ENCODE data around the gene FXYD3.

FXYD3 gene

GRCh38 chr19:35165200-35166058 is 49.8 kb downstream of the FXYD3 start:
- no peaks in the 10 kb centered on the region for H3K27me3 ChIP-seq (ENCODE audit: low read depth)
- in situ Hi-C loops (cut with MboI; ENCODE audit: low sequenced_read_pairs) = no loop called here
- H3K4me3 ChIP-seq = no peak overlapping the region
- DNase-seq (ENCODE audit: low spot score in 2 of 2) = no peak
- H3K4me1 ChIP-seq = no peaks in the 10 kb centered on the region
- H3K9me3 ChIP-seq = no peaks in the 10 kb centered on the region
- peaks cover 66% of the 10 kb centered on the region for H3K36me3 ChIP-seq (replicated peaks)

DNA sequence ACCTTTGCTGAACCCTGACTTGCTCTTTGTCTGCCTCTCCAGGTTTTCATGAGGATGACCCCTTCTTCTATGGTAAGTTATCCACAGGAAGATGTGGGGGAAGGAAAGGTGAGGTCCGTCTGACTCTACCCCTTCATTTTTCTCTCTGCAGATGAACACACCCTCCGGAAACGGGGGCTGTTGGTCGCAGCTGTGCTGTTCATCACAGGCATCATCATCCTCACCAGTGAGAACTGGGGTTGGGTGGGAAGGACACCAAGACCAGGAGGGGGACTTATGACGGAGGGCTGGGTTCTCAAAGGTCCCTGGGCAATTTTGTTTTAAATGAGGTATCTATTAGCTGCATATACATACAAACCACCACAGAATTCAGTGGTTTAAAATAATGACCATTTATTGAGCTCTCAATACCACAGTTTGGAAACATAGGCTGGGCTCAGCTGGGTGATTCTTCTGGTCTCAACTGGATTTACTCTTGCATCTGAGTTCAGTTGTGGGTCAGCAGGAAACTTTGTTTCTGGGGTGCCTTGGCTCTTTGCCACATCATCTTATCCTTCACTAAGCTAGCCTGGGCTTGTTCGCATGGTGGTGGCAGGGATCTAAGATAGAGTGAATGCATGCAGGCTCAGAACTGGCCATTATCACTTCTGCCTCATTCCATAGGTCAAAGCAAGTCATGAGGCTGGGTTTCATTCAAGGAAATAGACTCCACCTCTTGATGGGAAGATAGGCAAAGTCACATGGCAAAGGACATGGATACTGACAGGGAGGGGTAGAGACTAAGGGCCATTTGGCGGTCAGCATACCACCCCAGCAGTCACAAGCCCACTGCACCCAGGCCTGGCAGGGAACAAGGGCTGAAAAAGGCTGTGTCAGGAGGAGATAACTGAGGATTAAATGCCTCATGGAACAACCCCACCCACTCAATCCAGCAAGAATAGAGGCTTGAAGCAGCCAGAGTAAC is 50.8 kb downstream of the FXYD3 start:
- peaks cover 60% of the 10 kb centered on the region for H3K36me3 ChIP-seq (replicated peaks)
- H3K4me1 ChIP-seq = no peaks in the 10 kb centered on the region
- in situ Hi-C loops (cut with MboI; ENCODE audit: low sequenced_read_pairs) = no loop called here
- no peaks in the 10 kb centered on the region for H3K27me3 ChIP-seq (ENCODE audit: low read depth)
- H3K9me3 ChIP-seq = no peaks in the 10 kb centered on the region
- no peak for DNase-seq (ENCODE audit: low spot score in 2 of 2)
- H3K4me3 ChIP-seq = no peak overlapping the region

GRCh38 chr19:35167251-35168119 is 51.9 kb downstream of the FXYD3 start:
- no peaks in the 10 kb centered on the region for H3K27me3 ChIP-seq (ENCODE audit: low read depth)
- no peak for DNase-seq (ENCODE audit: low spot score in 2 of 2)
- in situ Hi-C loops (cut with MboI; ENCODE audit: low sequenced_read_pairs) = no loop called here
- no peak overlapping the region for H3K4me3 ChIP-seq
- no peaks in the 10 kb centered on the region for H3K9me3 ChIP-seq
- no peaks in the 10 kb centered on the region for H3K4me1 ChIP-seq
- peaks cover 53% of the 10 kb centered on the region for H3K36me3 ChIP-seq (replicated peaks)

- Histone ChIP-seq H3K4me1 (no peaks in the 10 kb centered on the region), H3K4me3 (no peak overlapping the region), H3K9me3 (no peaks in the 10 kb centered on the region), H3K36me3 (replicated peaks) (peaks cover 47% of the 10 kb centered on the region), H3K27me3 (ENCODE audit: low read depth) (no peaks in the 10 kb centered on the region)
- no peak for DNase-seq (ENCODE audit: low spot score in 2 of 2)
- in situ Hi-C loops (cut with MboI; ENCODE audit: low sequenced_read_pairs) = no loop called here
These were observed 52.6 kb downstream of the FXYD3 start for GRCh38 chr19:35168196-35168595.

- H3K36me3 ChIP-seq (replicated peaks) = peaks cover 37% of the 10 kb centered on the region
- in situ Hi-C loops (cut with MboI; ENCODE audit: low sequenced_read_pairs) = no loop called here
These were observed 53.8 kb downstream of the FXYD3 start for GRCh38 chr19:35169221-35169995.

DNA sequence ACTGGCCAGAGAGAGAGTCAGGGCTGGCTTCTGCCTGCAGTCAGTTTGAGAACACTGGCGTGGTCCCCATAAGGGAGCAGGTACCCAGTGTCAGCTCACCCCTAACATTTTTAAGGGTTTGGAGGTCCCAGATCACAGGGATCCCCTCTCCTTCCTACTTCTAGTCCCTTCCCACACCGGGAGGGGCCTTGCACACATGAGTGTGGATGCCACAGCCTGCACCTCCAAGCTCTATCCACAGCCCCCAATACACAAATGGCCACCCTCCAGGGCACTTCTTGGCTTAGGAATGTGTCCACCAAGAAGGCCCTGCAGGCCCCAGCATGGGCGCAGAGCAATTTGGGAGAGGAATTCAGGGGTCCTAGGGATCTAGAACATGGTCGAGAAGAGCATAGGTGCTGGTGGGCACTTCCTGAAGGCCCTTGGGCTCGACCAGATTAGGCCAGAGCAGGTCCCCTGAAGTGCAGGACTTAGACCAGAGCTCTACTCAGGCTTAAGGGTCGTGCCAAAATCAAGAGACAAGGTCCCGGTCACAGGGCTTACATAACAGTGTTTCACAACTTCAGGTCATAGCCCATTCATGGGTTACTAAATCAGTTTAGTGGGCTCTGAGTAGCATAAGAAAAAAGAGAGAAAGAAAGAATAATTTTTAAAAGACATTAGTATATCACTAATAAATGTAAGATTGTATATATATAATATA is 54.9 kb downstream of the FXYD3 start:
- Histone ChIP-seq H3K4me3 (no peak overlapping the region), H3K27me3 (ENCODE audit: low read depth) (no peaks in the 10 kb centered on the region), H3K9me3 (no peaks in the 10 kb centered on the region), H3K36me3 (replicated peaks) (peaks cover 32% of the 10 kb centered on the region), H3K4me1 (peaks cover 6% of the 10 kb centered on the region)
- in situ Hi-C loops (cut with MboI; ENCODE audit: low sequenced_read_pairs) = no loop called here
- DNase-seq (ENCODE audit: low spot score in 2 of 2) = no peak

More at GRCh38 chr19:35169221-35169995, 53.8 kb downstream of the FXYD3 start:
- H3K27me3 ChIP-seq (ENCODE audit: low read depth) = no peaks in the 10 kb centered on the region
- no peak for DNase-seq (ENCODE audit: low spot score in 2 of 2)
- no peaks in the 10 kb centered on the region for H3K9me3 ChIP-seq
- no peak overlapping the region for H3K4me3 ChIP-seq
- no peaks in the 10 kb centered on the region for H3K4me1 ChIP-seq

GRCh38 chr19:35171730-35172129 is 56.1 kb downstream of the FXYD3 start:
- H3K4me1 ChIP-seq = peaks cover 11% of the 10 kb centered on the region
- no peaks in the 10 kb centered on the region for H3K9me3 ChIP-seq
- peaks cover 20% of the 10 kb centered on the region for H3K36me3 ChIP-seq (replicated peaks)
- in situ Hi-C loops (cut with MboI; ENCODE audit: low sequenced_read_pairs) = no loop called here
- DNase-seq (ENCODE audit: low spot score in 2 of 2) = no peak
- no peak overlapping the region for H3K4me3 ChIP-seq
- H3K27me3 ChIP-seq (ENCODE audit: low read depth) = no peaks in the 10 kb centered on the region

Data from HAP-1 (cell line).